C4-2B (cell line): Measurements from ENCODE around the gene KPNA6.
"Not testable (repeated sequence)": the region's sequence is repeated elsewhere in the genome, so short reads cannot be mapped to it uniquely, and the experiment has no call there.

ENCODE experiments used
- H3K27ac ChIP-seq: fragments of 450-650 bp; 2 replicates; pipeline ENCODE4 v1.5.1; 2017
- ZFX ChIP-seq: fragments of 450-650 bp; IDR thresholded peaks from 2 replicates; pipeline ENCODE4 v1.6.1; 2017
- TF ChIP-seq, protein P1 (sequence below): fragments of 450-650 bp; conservative IDR thresholded peaks from 2 replicates; pipeline ENCODE4 v1.5.1; 2017; ENCODE audit warnings: mild to moderate bottlenecking

KPNA6 gene

GRCh38 chr1:32071758-32072621, 35.9 kb upstream of the KPNA6 start:
- peak overlapping the region; percentile 80 for H3K27ac ChIP-seq
- peak; percentile 76; the same call in 1 of the 2 replicates for TF ChIP-seq ZFX
- TF ChIP-seq, protein P1, sequence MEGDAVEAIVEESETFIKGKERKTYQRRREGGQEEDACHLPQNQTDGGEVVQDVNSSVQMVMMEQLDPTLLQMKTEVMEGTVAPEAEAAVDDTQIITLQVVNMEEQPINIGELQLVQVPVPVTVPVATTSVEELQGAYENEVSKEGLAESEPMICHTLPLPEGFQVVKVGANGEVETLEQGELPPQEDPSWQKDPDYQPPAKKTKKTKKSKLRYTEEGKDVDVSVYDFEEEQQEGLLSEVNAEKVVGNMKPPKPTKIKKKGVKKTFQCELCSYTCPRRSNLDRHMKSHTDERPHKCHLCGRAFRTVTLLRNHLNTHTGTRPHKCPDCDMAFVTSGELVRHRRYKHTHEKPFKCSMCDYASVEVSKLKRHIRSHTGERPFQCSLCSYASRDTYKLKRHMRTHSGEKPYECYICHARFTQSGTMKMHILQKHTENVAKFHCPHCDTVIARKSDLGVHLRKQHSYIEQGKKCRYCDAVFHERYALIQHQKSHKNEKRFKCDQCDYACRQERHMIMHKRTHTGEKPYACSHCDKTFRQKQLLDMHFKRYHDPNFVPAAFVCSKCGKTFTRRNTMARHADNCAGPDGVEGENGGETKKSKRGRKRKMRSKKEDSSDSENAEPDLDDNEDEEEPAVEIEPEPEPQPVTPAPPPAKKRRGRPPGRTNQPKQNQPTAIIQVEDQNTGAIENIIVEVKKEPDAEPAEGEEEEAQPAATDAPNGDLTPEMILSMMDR: no peak

- TF ChIP-seq, protein P1: no peak
- 0 out of 2 replicates have a peak, but pooled peaks have one; percentile 0 for TF ChIP-seq ZFX
- peak within 1 kb of the TSS; percentile 80 for H3K27ac ChIP-seq
Observed at GRCh38 chr1:32072622-32073298, 35.1 kb upstream of the KPNA6 start, which contains the start of gene TMEM39B. Gene TMEM39B, plus strand, starts transcription at chr1:32072939. Its CDS starts 109 bp downstream, at chr1:32073048.

- H3K27ac ChIP-seq: peak overlapping the region; percentile 80
- TF ChIP-seq, protein P1: no peak; the same call in 1 of the 2 replicates
- no peak for TF ChIP-seq ZFX
Observed at GRCh38 chr1:32073299-32074229, 34.3 kb upstream of the KPNA6 start.

DNA sequence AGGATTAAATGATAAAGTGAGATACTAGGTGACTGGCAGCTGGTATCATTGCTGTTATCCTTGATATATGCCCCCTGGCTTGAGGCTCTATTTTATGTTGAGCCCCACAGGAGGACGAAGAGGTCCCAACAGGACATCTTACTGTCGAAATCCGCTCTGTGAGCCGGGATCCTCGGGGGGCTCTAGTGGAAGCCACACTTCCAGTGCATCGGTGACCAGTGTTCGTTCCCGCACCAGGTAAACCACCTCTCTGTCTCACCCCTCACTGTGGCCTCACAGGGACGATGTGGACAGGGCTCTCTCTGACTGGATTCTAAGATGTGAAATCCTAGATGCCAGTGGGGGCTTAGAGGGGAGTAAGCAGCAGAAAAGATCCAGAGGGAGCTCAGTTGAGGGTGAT, 33.0 kb upstream of the KPNA6 start:
- no peak for TF ChIP-seq ZFX
- H3K27ac ChIP-seq: no peak overlapping the region

DNA sequence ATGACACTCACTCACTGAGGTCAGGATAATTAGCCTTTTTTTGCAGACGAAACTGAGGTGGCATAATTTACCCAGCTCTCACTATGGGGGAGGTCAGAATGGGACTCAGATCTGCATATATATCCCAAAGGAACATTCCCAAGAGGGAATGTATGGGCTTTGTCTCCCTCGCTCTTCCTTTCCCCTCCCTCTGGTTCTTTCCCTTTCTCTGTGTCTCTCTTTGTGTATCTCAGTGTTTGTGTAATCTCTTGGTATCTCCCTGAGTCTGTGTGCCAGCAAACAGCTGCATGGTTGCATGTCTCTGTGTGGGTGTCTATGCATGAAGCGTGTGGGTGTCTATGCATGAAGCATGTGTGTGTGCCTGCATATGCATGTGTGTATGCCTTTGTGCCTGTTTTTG, 30.4 kb upstream of the KPNA6 start:
- TF ChIP-seq, protein P1: no peak
- TF ChIP-seq ZFX: no peak
- H3K27ac ChIP-seq: no peak overlapping the region

- no peak overlapping the region for H3K27ac ChIP-seq
- TF ChIP-seq, protein P1: no peak
- TF ChIP-seq ZFX: no peak
Observed at GRCh38 chr1:32082022-32082421, 25.8 kb upstream of the KPNA6 start.

GRCh38 chr1:32086381-32086780, 21.5 kb upstream of the KPNA6 start:
- H3K27ac ChIP-seq: not testable (repeated sequence)
